ENCODE measurements around the gene HABP2. TPM values are rescaled to one million over a fixed set of nuclear protein-coding genes. Genes with fewer than 3 reads are reported as not detected.

Gene HABP2
- total RNA-seq, 4 donors from 2014 or later = 0.15 to 5.6 (median 0.41) TPM; not detected in 1

GRCh38 chr10:113576852-113577251, 24.0 kb downstream of the HABP2 start:
- intact Hi-C loops (cut with DNase I; ENCODE audit: low total_unique reads) = no loop called here
- H3K4me1 ChIP-seq = no peaks in the 10 kb centered on the region
- H3K27me3 ChIP-seq = no peaks in the 10 kb centered on the region
- no peak for TF ChIP-seq POLR2A (IDR thresholded peaks at IDR 0.05)
- TF ChIP-seq CTCF (IDR thresholded peaks at IDR 0.05) = no peak
- no peak overlapping the region for H3K27ac ChIP-seq
- no peaks in the 10 kb centered on the region for H3K36me3 ChIP-seq
- no peaks in the 10 kb centered on the region for H3K9me3 ChIP-seq
- DNase-seq = no peak
- no peak overlapping the region for H3K4me3 ChIP-seq

GRCh38 chr10:113578773-113579172, 25.9 kb downstream of the HABP2 start:
- TF ChIP-seq POLR2A (IDR thresholded peaks at IDR 0.05) = no peak
- no peaks in the 10 kb centered on the region for H3K4me1 ChIP-seq
- H3K9me3 ChIP-seq = no peaks in the 10 kb centered on the region
- H3K27ac ChIP-seq = no peak overlapping the region
- no peak for DNase-seq
- no peaks in the 10 kb centered on the region for H3K27me3 ChIP-seq
- no peak overlapping the region for H3K4me3 ChIP-seq
- no peaks in the 10 kb centered on the region for H3K36me3 ChIP-seq
- intact Hi-C loops (cut with DNase I; ENCODE audit: low total_unique reads) = no loop called here

GRCh38 chr10:113581092-113581491, 28.2 kb downstream of the HABP2 start:
- Histone ChIP-seq H3K4me1 (no peaks in the 10 kb centered on the region), H3K27me3 (no peaks in the 10 kb centered on the region), H3K36me3 (no peaks in the 10 kb centered on the region), H3K9me3 (no peaks in the 10 kb centered on the region), H3K4me3 (no peak overlapping the region), H3K27ac (no peak overlapping the region)
- no peak for TF ChIP-seq CTCF (IDR thresholded peaks at IDR 0.05)
- TF ChIP-seq POLR2A (IDR thresholded peaks at IDR 0.05) = no peak
- intact Hi-C loops (cut with DNase I; ENCODE audit: low total_unique reads) = no loop called here
- no peak for DNase-seq

GRCh38 chr10:113583571-113583970, 30.7 kb downstream of the HABP2 start:
- H3K36me3 ChIP-seq = no peaks in the 10 kb centered on the region
- H3K27me3 ChIP-seq = no peaks in the 10 kb centered on the region
- H3K9me3 ChIP-seq = no peaks in the 10 kb centered on the region
- H3K4me1 ChIP-seq = no peaks in the 10 kb centered on the region
- no peak overlapping the region for H3K27ac ChIP-seq
- TF ChIP-seq CTCF (IDR thresholded peaks at IDR 0.05) (no peak), POLR2A (IDR thresholded peaks at IDR 0.05) (no peak)
- no peak overlapping the region for H3K4me3 ChIP-seq
- no peak for DNase-seq
- intact Hi-C loops (cut with DNase I; ENCODE audit: low total_unique reads) = no loop called here

GRCh38 chr10:113585949-113586348, 33.1 kb downstream of the HABP2 start:
- DNase-seq = no peak
- Histone ChIP-seq H3K4me1 (no peaks in the 10 kb centered on the region), H3K36me3 (no peaks in the 10 kb centered on the region), H3K27ac (no peak overlapping the region), H3K27me3 (no peaks in the 10 kb centered on the region), H3K9me3 (no peaks in the 10 kb centered on the region), H3K4me3 (no peak overlapping the region)
- intact Hi-C loops (cut with DNase I; ENCODE audit: low total_unique reads) = no loop called here
- TF ChIP-seq CTCF (IDR thresholded peaks at IDR 0.05) (no peak), POLR2A (IDR thresholded peaks at IDR 0.05) (no peak)

- H3K9me3 ChIP-seq = no peaks in the 10 kb centered on the region
- no peaks in the 10 kb centered on the region for H3K27me3 ChIP-seq
- intact Hi-C loops (cut with DNase I; ENCODE audit: low total_unique reads) = no loop called here
- no peak for TF ChIP-seq POLR2A (IDR thresholded peaks at IDR 0.05)
- TF ChIP-seq CTCF (IDR thresholded peaks at IDR 0.05) = no peak
- H3K4me3 ChIP-seq = no peak overlapping the region
- DNase-seq = no peak
- H3K27ac ChIP-seq = no peak overlapping the region
- no peaks in the 10 kb centered on the region for H3K36me3 ChIP-seq
- H3K4me1 ChIP-seq = no peaks in the 10 kb centered on the region
These were observed 36.4 kb downstream of the HABP2 start for GRCh38 chr10:113589201-113589770.

All from uterus (tissue), 4 donors.